Adrenal gland (tissue), 12 donors: Measurements from ENCODE around the gene BARHL1. TPM values are rescaled to one million over a fixed set of nuclear protein-coding genes. Genes with fewer than 3 reads are reported as not detected.

Source experiments
- DNase-seq, 7 donors: peaks; one replicate each; pipeline ENCODE4 v3.0.0-alpha.2; 2019 to 2020
- H3K27ac ChIP-seq, 5 donors: fragments of 200-600 bp; sonication (generic) in 4 of 5; 1 replicate in 3 of 5; 2 replicates in 2 of 5; pipeline versions ENCODE4 v1.5.1 to v1.8.0; 2016 to 2020; ENCODE audit warnings: mild to moderate bottlenecking in 1 of 5
- H3K27me3 ChIP-seq: fragments of 200-600 bp; 2 replicates; pipeline ENCODE4 v1.8.0; 2021
- H3K36me3 ChIP-seq, 2 donors: fragments of 200-600 bp; replicated peaks in 1 of 2; 1 replicate in 1 of 2; 2 replicates in 1 of 2; pipeline versions ENCODE4 v1.5.1 to v1.8.0; 2018 to 2022
- H3K4me1 ChIP-seq, 2 donors: fragments of 200-600 bp; replicated peaks in 1 of 2; 1 replicate in 1 of 2; 2 replicates in 1 of 2; pipeline versions ENCODE4 v1.5.1 to v1.8.0; 2018 to 2021
- H3K4me3 ChIP-seq, 4 donors: fragments of 200-600 bp; sonication (generic) in 3 of 4; one replicate each; pipeline ENCODE4 v1.5.1; 2016 to 2018
- H3K9me3 ChIP-seq, 3 donors: fragments of 200-600 bp; sonication (generic) in 1 of 3; replicated peaks in 1 of 3; 1 replicate in 2 of 3; 2 replicates in 1 of 3; pipeline versions ENCODE4 v1.5.1 to v1.8.0; 2016 to 2021
- POLR2A ChIP-seq, 2 donors: fragments of 450-650 bp; IDR thresholded peaks; one replicate each; pipeline ENCODE4 v1.6.1; 2017; ENCODE audit warnings: antibody characterized with exemption in 2 of 2, mild to moderate bottlenecking in 2 of 2, moderate library complexity in 1 of 2
- WGBS, 4 donors: extraction: QIAGEN DNeasy Blood & Tissue Kit in 2 of 4; methylation state at CpG; one replicate each; pipeline versions ENCODE4 v1.1.5 to v1.1.7; 2013 to 2017; 5-methylcytosine and 5-hydroxymethylcytosine counted together
- intact Hi-C, 2 donors: fragments of 100-400 bp; cut with DNase I; formaldehyde crosslinking; loops; one replicate each; pipeline versions ENCODE4 v1.14.1 to v1.15.0; 2022 to 2023
- polyA plus RNA-seq, 3 donors: library from polyadenylated mRNA; stranded (reverse); fragments of 200-250 nt in 2 of 3; fragments of 350-450 nt in 1 of 3; fragmentation: Illumina TruSeq in 1 of 3; extraction: RNeasy Lipid Tissue Mini Kit (QIAGEN cat#74804) in 1 of 3; gene quantifications; one replicate each; pipeline ENCODE4 v1.2.3, GENCODE V29; 2013 to 2014
- total RNA-seq, 9 donors: library from RNA; depleted of rRNA in 4 of 9; stranded (reverse); fragments of >200 nt in 4 of 9; fragments of 120-200 nt in 1 of 9; fragmentation: NEBNext Ultra II Directional in 1 of 9; extraction: Animal tissue kit (Norgen Biotek cat#: 25700) in 1 of 9; gene quantifications; one replicate each; pipeline versions ENCODE4 v1.1.0 to v1.2.4, GENCODE V29; 2013 to 2023
- TF ChIP-seq, protein P1 (sequence below), 6 experiments: fragments of 450-650 bp in 4 of 6; fragments of 200-600 bp in 2 of 6; sonication (generic) in 1 of 6; IDR thresholded peaks; 1 replicate in 5 of 6; 2 replicates in 1 of 6; pipeline versions ENCODE4 v1.5.1 to v1.8.0; 2016 to 2021; ENCODE audit warnings: antibody characterized with exemption in 6 of 6, mild to moderate bottlenecking in 2 of 6, moderate library complexity in 1 of 6
- donor health status: healthy with polysubstance abuse.
- donor health status: Bipolar disorder and iron deficiency.
- donor health status: DM: yes; HTN: yes; CAD: no.
- donor health status: DM: no; HTN: no; CAD: no.
- donor health status: DM: no; HTN: no; CAD: no.
- donor health status: DM: yes; HTN: yes; CAD: no.

The BARHL1 gene
- total and polyA plus RNA-seq, 12 donors: not detected

DNA sequence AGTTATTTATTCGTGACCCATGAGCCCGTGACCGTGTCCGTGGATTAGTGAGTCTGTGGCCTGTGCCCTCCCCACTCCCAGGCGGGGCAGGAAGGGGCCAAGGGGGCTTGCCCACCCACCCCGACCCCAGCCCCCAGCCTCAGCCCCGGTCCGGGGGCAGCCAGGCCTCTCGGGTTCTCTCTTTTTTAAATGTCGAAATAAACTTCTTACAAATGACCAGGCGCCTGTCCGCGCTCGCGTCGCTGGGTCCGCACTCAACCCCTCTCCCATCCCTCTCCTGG is 7.6 kb downstream of the BARHL1 start:
- DNase-seq: no peak
- H3K4me1 ChIP-seq: peaks cover 0 to 8% of the 10 kb centered on the region in 2 donors
- peaks cover 65% of the 10 kb centered on the region for H3K27me3 ChIP-seq
- H3K9me3 ChIP-seq: no peaks in the 10 kb centered on the region
- H3K27ac ChIP-seq: no peak overlapping the region
- peaks cover 0 to 9% of the 10 kb centered on the region in 2 donors for H3K36me3 ChIP-seq
- H3K4me3 ChIP-seq: no peak overlapping the region
- intact Hi-C loops: no loop called here
- 1 to 6% (median 5%) methylated on average over 11 to 17 of the region's 17 CpGs for WGBS, 4 donors
- no peak for TF ChIP-seq POLR2A (IDR thresholded peaks at IDR 0.05)
- TF ChIP-seq, protein P1, sequence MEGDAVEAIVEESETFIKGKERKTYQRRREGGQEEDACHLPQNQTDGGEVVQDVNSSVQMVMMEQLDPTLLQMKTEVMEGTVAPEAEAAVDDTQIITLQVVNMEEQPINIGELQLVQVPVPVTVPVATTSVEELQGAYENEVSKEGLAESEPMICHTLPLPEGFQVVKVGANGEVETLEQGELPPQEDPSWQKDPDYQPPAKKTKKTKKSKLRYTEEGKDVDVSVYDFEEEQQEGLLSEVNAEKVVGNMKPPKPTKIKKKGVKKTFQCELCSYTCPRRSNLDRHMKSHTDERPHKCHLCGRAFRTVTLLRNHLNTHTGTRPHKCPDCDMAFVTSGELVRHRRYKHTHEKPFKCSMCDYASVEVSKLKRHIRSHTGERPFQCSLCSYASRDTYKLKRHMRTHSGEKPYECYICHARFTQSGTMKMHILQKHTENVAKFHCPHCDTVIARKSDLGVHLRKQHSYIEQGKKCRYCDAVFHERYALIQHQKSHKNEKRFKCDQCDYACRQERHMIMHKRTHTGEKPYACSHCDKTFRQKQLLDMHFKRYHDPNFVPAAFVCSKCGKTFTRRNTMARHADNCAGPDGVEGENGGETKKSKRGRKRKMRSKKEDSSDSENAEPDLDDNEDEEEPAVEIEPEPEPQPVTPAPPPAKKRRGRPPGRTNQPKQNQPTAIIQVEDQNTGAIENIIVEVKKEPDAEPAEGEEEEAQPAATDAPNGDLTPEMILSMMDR (IDR thresholded peaks at IDR 0.05): no peak

DNA sequence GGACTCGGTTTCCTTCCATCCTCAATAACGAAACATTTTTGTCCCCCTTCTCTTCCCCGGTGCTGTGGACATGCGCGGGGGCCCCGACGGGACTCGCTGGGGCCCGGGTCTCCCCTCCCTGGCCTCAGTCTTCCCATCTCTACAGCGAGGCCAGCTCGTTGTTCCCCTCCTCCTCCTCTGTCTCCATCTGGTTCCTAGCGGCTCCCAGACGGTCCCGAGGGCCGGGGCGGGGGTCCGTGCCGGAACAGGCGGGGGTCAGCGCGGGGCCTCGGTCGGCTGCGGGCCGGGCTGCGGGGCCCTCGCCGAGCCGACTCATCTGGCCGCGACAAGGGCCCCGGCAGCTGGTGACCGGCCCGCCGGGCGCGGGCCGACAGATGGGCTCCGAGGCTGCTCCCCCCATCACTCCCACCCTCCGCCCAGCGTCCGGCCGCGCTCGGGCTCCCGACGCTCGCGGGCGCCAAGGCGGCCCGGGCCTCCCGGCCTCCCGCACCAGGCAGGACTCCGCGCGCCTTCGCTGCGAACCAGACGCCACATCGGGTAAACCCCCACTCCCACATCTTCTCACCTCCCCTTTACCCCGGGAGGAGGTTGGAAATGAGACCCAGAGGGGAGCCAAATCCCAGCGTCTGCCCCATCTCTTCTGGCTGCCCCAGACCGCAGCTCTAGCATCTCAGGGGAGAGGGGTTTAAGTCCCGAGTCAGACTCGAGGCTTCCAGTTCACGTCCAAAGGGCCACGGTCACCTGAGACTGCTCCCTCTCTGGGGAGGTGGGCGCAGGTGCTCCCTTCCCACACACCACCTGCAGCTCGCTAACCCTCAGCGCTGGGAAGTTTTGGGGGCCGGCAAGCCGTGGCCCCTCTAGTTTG is 8.1 kb downstream of the BARHL1 start:
- Histone ChIP-seq H3K27ac (no peak overlapping the region), H3K4me3 (no peak overlapping the region), H3K4me1 (peaks cover 0 to 8% of the 10 kb centered on the region in 2 donors), H3K27me3 (peaks cover 60% of the 10 kb centered on the region), H3K9me3 (no peaks in the 10 kb centered on the region), H3K36me3 (peaks cover 0 to 15% of the 10 kb centered on the region in 2 donors)
- intact Hi-C loops: no loop called here
- TF ChIP-seq POLR2A (IDR thresholded peaks at IDR 0.05): no peak
- TF ChIP-seq, protein P1 (IDR thresholded peaks at IDR 0.05): no peak
- 0 to 4% (median 3%) methylated on average over 16 to 73 of the region's 73 CpGs for WGBS, 4 donors
- no peak for DNase-seq

DNA sequence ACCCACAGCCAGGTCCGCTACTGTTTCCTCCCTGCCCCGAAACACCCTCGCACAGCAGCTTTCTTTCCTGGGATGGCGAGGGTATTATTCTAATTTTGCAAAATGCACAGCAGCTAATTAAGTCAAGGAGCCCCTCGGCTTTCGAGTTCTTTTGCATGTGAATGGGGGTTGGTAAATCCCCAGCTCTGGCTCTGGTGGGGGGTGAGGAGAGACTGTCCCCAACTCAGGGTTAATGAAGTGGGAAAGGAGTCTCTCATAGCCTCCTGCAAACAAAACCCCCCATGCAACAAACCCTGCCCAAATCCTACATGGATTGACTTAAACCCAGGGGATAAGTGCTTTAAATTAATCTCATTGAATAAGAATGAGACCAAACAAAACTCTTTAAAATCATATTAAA is 8.8 kb downstream of the BARHL1 start:
- TF ChIP-seq, protein P1 (IDR thresholded peaks at IDR 0.05): no peak
- no peak for TF ChIP-seq POLR2A (IDR thresholded peaks at IDR 0.05)
- intact Hi-C loops: no loop called here
- H3K4me1 ChIP-seq: peaks cover 0 to 8% of the 10 kb centered on the region in 2 donors
- H3K27ac ChIP-seq: no peak overlapping the region
- no peaks in the 10 kb centered on the region for H3K9me3 ChIP-seq
- H3K36me3 ChIP-seq: peaks cover 0 to 18% of the 10 kb centered on the region in 2 donors
- no peak overlapping the region for H3K4me3 ChIP-seq
- DNase-seq: no peak
- 33 to 53% (median 42%) methylated on average over 4 to 6 of the region's 6 CpGs for WGBS, 4 donors
- peaks cover 53% of the 10 kb centered on the region for H3K27me3 ChIP-seq

DNA sequence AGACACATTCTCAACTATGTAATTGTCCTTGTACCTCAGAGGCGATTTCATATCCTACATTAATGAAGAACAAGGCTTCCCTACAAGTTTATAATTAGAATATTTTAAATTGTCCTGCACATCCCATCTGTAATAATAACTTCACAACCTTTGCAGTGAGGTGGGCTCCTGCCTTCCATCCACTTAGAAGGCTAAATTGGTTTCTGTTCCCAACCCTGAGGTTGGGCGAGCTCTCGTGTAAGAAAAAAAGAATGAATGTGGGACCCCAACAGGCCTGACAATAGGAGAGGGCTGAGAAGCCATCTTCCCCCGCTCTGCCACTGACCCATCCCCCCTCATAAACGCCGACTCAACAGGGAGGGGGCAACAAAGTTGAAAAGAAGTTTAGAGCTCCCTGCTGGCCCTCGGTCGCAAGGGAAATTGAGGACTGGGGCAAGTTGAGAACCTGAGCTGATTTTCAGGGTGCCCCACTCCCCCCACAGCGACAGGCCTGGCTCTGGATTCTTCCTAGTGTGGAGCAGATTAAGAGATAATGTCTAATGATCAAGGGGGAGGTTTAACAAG is 9.4 kb downstream of the BARHL1 start:
- Histone ChIP-seq H3K4me3 (no peak overlapping the region), H3K4me1 (peaks cover 0 to 8% of the 10 kb centered on the region in 2 donors), H3K9me3 (no peaks in the 10 kb centered on the region), H3K27me3 (peaks cover 47% of the 10 kb centered on the region), H3K27ac (no peak overlapping the region), H3K36me3 (peaks cover 0 to 21% of the 10 kb centered on the region in 2 donors)
- DNase-seq: no peak
- TF ChIP-seq, protein P1 (IDR thresholded peaks at IDR 0.05): no peak
- no peak for TF ChIP-seq POLR2A (IDR thresholded peaks at IDR 0.05)
- intact Hi-C loops: no loop called here
- 68 to 79% (median 73%) methylated on average over 9 of the region's 9 CpGs for WGBS, 4 donors
